Measurements from ENCODE around the gene WDHD1. TPM values are rescaled to one million over a fixed set of nuclear protein-coding genes. Genes with fewer than 3 reads are reported as not detected.

The WDHD1 gene
- total and polyA plus RNA-seq, 2 of the 8 experiments (the other 6 are each of a cell fraction or from before 2014, with no cell fraction given), result 17.8 to 87.9 TPM

DNA sequence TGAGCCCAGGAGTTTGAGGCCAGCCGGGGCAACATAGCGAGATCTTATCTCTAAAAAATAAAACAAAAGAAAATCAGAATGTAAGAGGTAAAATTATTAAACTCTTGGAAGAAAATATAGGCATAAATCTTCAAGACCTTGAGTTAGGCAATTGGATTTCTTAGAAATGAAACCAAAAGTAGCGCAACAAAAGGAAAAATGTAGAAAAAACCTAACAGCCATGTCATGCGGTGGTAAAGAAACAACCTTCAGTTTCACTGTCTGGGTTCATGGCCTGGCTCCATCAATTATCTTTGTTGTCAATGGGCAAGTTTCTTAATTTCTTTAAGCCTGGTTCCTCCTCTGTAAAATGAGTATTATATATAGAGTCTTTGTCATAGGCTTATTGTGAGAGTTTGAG lies 118.7 kb downstream of the WDHD1 start (continued):
- no peak for TF ChIP-seq GTF2F1 (IDR thresholded peaks at IDR 0.05; ENCODE audit: borderline replicate concordance, low read depth, low read length)
- TF ChIP-seq HDAC6 (IDR thresholded peaks at IDR 0.05; ENCODE audit: low read depth, low read length), result no peak
- no peak for TF ChIP-seq SAP30 (IDR thresholded peaks at IDR 0.05; ENCODE audit: insufficient read depth, insufficient replicate concordance, low read length)
- TF ChIP-seq RBBP5 (IDR thresholded peaks at IDR 0.05; ENCODE audit: borderline replicate concordance, low read depth, low read length), result no peak

Measured in H1 (cell line).